Measurements from ENCODE around the gene KNDC1.

GRCh38 chr10:133208466-133208865, 48.4 kb downstream of the KNDC1 start:
- no peak for TF ChIP-seq CTCF (IDR thresholded peaks at IDR 0.05)
- TF ChIP-seq POLR2A (IDR thresholded peaks at IDR 0.05) = no peak
